Caco-2 (cell line): ENCODE measurements around the gene TCF7L1. TPM values are rescaled to one million over a fixed set of nuclear protein-coding genes. Genes with fewer than 3 reads are reported as not detected.

Source experiments
- BruUV-seq: library from RNA; stranded (reverse); fragments of 400-500 nt; replicated peaks from 2 replicates; lab custom pipeline; 2021; lab: Mats Ljungman, UMichigan
- CTCF ChIA-PET: fragments of 300-600 bp; sonication (Branson Sonifier 250); formaldehyde crosslinking; loops from one replicate; lab custom pipeline; 2022; ENCODE audit warnings: antibody characterized with exemption; lab: Charles Lee
- POLR2A ChIA-PET: fragments of 300-600 bp; sonication (Branson Sonifier 250); formaldehyde crosslinking; loops from one replicate; lab custom pipeline; 2022; ENCODE audit warnings: antibody characterized with exemption; lab: Charles Lee
- DNase-seq, 2 experiments: peaks; one replicate each; pipeline versions ENCODE4 v3.0.0 to v3.0.0-alpha.2; 2020 to 2022
- H3K27me3 ChIP-seq: replicated peaks from 2 replicates; pipeline ENCODE4 v1.6.0; 2011; ENCODE audit warnings: low read length; ENCODE audit not compliant: control insufficient read depth, insufficient read depth
- H3K36me3 ChIP-seq: 2 replicates; pipeline ENCODE4 v1.5.1; 2011; ENCODE audit warnings: low read length; ENCODE audit not compliant: control insufficient read depth, insufficient read depth
- H3K4me1 ChIP-seq: fragments of 250-450 bp; sonication (Bioruptor Pico); 2 replicates; pipeline ENCODE4 v1.5.1; 2020; ENCODE audit warnings: mild to moderate bottlenecking
- H3K4me3 ChIP-seq: 2 replicates; pipeline ENCODE4 v1.5.1; 2011; ENCODE audit warnings: low read depth, mild to moderate bottlenecking, control low read depth, low read length
- H3K9me3 ChIP-seq: fragments of 250-450 bp; sonication (Bioruptor Pico); 2 replicates; pipeline ENCODE4 v1.5.1; 2020; ENCODE audit warnings: mild to moderate bottlenecking, moderate library complexity
- H3K27ac Mint-ChIP-seq: one replicate; pipeline ENCODE4 v1.8.0; 2022; ENCODE audit warnings: mixed read lengths; ENCODE audit not compliant: unreplicated experiment
- H3K27me3 Mint-ChIP-seq: one replicate; pipeline ENCODE4 v1.8.0; 2022; ENCODE audit warnings: mixed read lengths; ENCODE audit not compliant: insufficient read depth, unreplicated experiment
- H3K36me3 Mint-ChIP-seq: one replicate; pipeline ENCODE4 v1.8.0; 2022; ENCODE audit warnings: mild to moderate bottlenecking, mixed read lengths; ENCODE audit not compliant: insufficient read depth, unreplicated experiment
- H3K4me1 Mint-ChIP-seq: one replicate; pipeline ENCODE4 v1.8.0; 2022; ENCODE audit warnings: low read depth, mixed read lengths; ENCODE audit not compliant: unreplicated experiment
- H3K4me3 Mint-ChIP-seq: one replicate; pipeline ENCODE4 v1.8.0; 2022; ENCODE audit warnings: mild to moderate bottlenecking, moderate library complexity, mixed read lengths; ENCODE audit not compliant: unreplicated experiment
- H3K9me3 Mint-ChIP-seq: one replicate; pipeline ENCODE4 v1.8.0; 2022; ENCODE audit warnings: mixed read lengths; ENCODE audit not compliant: unreplicated experiment
- intact Hi-C: fragments of 100-400 bp; cut with micrococcal nuclease; formaldehyde crosslinking; loops from one replicate; pipeline ENCODE4 v1.10.0; 2022; ENCODE audit not compliant: unreplicated experiment
- total RNA-seq: library from RNA; stranded (reverse); gene quantifications from 2 replicates; pipeline ENCODE4 v1.2.3, GENCODE V29; 2022
- TF ChIP-seq, protein P1 (sequence below), 2 experiments: fragments of 200-600 bp in 1 of 2; IDR thresholded peaks; 1 replicate in 1 of 2; 2 replicates in 1 of 2; pipeline versions ENCODE4 v1.5.1 to v1.8.0; 2011 to 2022; ENCODE audit warnings: antibody characterized with exemption in 1 of 2, control low read depth in 1 of 2, inconsistent platforms in 1 of 2, low read depth in 1 of 2, low read length in 1 of 2, mild to moderate bottlenecking in 1 of 2, moderate library complexity in 1 of 2; ENCODE audit not compliant: insufficient read depth in 1 of 2, severe bottlenecking in 1 of 2, unreplicated experiment in 1 of 2

Gene TCF7L1
- total RNA-seq, 1 experiment from 2014 or later = 29.0 TPM

DNA sequence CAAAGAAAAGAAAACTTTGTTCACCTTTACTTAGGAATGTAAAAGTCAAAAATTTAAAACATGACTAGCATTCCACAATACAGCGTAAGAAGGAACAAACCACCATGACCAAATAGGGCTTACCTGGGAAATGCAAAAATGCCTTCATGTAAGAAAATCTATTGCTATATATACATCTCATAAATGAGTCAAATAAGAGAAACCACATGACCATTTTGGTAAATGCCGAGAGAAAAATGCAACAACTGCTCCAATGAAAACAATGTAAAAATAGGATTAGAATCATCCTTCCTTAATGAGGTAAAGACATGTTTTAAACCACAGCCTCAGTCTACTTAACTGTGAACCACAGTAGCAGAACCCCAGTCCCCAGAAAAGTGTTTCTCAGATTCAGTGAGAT, 145.2 kb downstream of the TCF7L1 start:
- Mint-ChIP-seq H3K27me3 (no peaks in the 10 kb centered on the region), H3K4me1 (peaks cover 5% of the 10 kb centered on the region), H3K27ac (no peak overlapping the region), H3K9me3 (no peaks in the 10 kb centered on the region), H3K36me3 (no peaks in the 10 kb centered on the region), H3K4me3 (no peak overlapping the region)
- Histone ChIP-seq H3K36me3 (no peaks in the 10 kb centered on the region), H3K27me3 (no peaks in the 10 kb centered on the region), H3K9me3 (no peaks in the 10 kb centered on the region), H3K4me3 (no peak overlapping the region), H3K4me1 (peaks cover 22% of the 10 kb centered on the region)
- ChIA-PET CTCF (no interaction called here), POLR2A (no interaction called here)
- BruUV-seq = no TSS peak
- TF ChIP-seq, protein P1, sequence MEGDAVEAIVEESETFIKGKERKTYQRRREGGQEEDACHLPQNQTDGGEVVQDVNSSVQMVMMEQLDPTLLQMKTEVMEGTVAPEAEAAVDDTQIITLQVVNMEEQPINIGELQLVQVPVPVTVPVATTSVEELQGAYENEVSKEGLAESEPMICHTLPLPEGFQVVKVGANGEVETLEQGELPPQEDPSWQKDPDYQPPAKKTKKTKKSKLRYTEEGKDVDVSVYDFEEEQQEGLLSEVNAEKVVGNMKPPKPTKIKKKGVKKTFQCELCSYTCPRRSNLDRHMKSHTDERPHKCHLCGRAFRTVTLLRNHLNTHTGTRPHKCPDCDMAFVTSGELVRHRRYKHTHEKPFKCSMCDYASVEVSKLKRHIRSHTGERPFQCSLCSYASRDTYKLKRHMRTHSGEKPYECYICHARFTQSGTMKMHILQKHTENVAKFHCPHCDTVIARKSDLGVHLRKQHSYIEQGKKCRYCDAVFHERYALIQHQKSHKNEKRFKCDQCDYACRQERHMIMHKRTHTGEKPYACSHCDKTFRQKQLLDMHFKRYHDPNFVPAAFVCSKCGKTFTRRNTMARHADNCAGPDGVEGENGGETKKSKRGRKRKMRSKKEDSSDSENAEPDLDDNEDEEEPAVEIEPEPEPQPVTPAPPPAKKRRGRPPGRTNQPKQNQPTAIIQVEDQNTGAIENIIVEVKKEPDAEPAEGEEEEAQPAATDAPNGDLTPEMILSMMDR (IDR thresholded peaks at IDR 0.05; ENCODE audit: insufficient read depth in 1 of 2, low read depth in 1 of 2, low read length in 1 of 2, severe bottlenecking in 1 of 2, unreplicated experiment in 1 of 2) = no peak
- no peak for DNase-seq
- intact Hi-C loops = no loop called here

DNA sequence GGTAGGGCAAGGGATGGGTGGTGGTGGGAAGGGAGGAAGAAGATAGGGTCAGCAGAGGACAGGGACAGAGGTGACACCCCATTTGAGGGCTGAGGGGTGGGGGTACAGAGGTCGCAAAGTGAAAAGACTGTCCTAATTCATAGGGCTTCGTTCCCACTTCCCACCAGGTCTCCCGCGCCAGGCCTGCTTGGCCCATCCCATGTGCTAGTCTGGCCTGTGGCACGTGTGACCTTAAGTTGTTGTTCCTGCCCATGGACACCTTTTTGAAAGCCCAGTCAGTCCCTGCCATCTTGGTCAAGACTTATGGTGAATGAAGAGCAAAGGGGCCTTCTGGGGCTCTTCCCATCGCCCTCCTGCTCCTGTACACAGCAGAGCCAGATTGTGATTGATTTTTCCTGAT, 148.4 kb downstream of the TCF7L1 start:
- Mint-ChIP-seq H3K9me3 (no peaks in the 10 kb centered on the region), H3K4me1 (peaks cover 7% of the 10 kb centered on the region), H3K27ac (no peak overlapping the region), H3K36me3 (no peaks in the 10 kb centered on the region), H3K4me3 (no peak overlapping the region), H3K27me3 (no peaks in the 10 kb centered on the region)
- no peak overlapping the region for H3K4me3 ChIP-seq
- 0 out of 2 replicates have a peak, but pooled peaks cover 12% of the 10 kb centered on the region for H3K4me1 ChIP-seq
- H3K36me3 ChIP-seq = no peaks in the 10 kb centered on the region; the same call in 1 of the 2 replicates
- intact Hi-C loops = no loop called here
- no peaks in the 10 kb centered on the region for H3K27me3 ChIP-seq
- no peak for DNase-seq
- BruUV-seq = no TSS peak
- ChIA-PET CTCF (interaction anchor here (0.7 to 1.0 kb wide), 2 partner anchors 149 kb away, joined by 3 to 7 read pairs; no protein-coding TSS in a partner anchor), POLR2A (no interaction called here)
- H3K9me3 ChIP-seq = no peaks in the 10 kb centered on the region
- TF ChIP-seq, protein P1 (IDR thresholded peaks at IDR 0.05; ENCODE audit: insufficient read depth in 1 of 2, low read depth in 1 of 2, low read length in 1 of 2, severe bottlenecking in 1 of 2, unreplicated experiment in 1 of 2) = no peak

DNA sequence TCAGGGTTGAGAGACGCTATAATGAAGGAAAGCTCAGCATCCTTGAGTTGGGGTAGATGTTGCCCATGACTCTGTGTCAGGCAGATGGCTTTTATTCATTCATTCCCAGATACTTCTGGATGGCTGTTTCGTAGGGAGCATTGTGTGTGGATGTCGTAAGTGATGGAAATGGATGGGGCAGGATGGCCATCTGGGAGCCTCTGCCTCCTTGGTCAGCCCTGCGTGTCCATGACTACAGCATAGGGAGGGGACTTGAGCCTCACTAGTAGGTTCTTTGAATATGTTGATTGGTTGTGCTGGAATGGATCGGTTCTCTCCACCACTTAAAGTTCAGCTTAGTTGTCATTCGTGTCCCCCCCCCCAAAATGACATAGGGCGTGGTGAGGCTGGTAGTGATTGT, 149.7 kb downstream of the TCF7L1 start:
- no peaks in the 10 kb centered on the region for H3K36me3 Mint-ChIP-seq
- CTCF ChIA-PET = interaction anchor here (0.7 to 1.3 kb wide), 2 partner anchors 140 to 150 kb away, joined by 3 to 9 read pairs; partner anchors contain the start of gene TCF7L1

More for the DNA sequence above, 149.7 kb downstream of the TCF7L1 start:
- Mint-ChIP-seq H3K27me3 (no peaks in the 10 kb centered on the region), H3K27ac (no peak overlapping the region), H3K9me3 (no peaks in the 10 kb centered on the region), H3K4me1 (peaks cover 10% of the 10 kb centered on the region), H3K4me3 (no peak overlapping the region)
- Histone ChIP-seq H3K4me3 (no peak overlapping the region), H3K36me3 (no peaks in the 10 kb centered on the region; the same call in 1 of the 2 replicates), H3K4me1 (peaks cover 8% of the 10 kb centered on the region), H3K27me3 (no peaks in the 10 kb centered on the region), H3K9me3 (no peaks in the 10 kb centered on the region)
- TF ChIP-seq, protein P1 (IDR thresholded peaks at IDR 0.05; ENCODE audit: insufficient read depth in 1 of 2, low read depth in 1 of 2, low read length in 1 of 2, severe bottlenecking in 1 of 2, unreplicated experiment in 1 of 2) = no peak
- DNase-seq = no peak
- intact Hi-C loops = no loop called here
- POLR2A ChIA-PET = no interaction called here
- no TSS peak for BruUV-seq
